ENCODE measurements around the gene LRRIQ3. TPM values are rescaled to one million over a fixed set of nuclear protein-coding genes. Genes with fewer than 3 reads are reported as not detected.

LRRIQ3 gene
- total and polyA plus RNA-seq, 9 of the 15 experiments (the other 6 are each of a cell fraction or from before 2014, with no cell fraction given): 0.27 to 2.8 (median 1.7) TPM

DNA sequence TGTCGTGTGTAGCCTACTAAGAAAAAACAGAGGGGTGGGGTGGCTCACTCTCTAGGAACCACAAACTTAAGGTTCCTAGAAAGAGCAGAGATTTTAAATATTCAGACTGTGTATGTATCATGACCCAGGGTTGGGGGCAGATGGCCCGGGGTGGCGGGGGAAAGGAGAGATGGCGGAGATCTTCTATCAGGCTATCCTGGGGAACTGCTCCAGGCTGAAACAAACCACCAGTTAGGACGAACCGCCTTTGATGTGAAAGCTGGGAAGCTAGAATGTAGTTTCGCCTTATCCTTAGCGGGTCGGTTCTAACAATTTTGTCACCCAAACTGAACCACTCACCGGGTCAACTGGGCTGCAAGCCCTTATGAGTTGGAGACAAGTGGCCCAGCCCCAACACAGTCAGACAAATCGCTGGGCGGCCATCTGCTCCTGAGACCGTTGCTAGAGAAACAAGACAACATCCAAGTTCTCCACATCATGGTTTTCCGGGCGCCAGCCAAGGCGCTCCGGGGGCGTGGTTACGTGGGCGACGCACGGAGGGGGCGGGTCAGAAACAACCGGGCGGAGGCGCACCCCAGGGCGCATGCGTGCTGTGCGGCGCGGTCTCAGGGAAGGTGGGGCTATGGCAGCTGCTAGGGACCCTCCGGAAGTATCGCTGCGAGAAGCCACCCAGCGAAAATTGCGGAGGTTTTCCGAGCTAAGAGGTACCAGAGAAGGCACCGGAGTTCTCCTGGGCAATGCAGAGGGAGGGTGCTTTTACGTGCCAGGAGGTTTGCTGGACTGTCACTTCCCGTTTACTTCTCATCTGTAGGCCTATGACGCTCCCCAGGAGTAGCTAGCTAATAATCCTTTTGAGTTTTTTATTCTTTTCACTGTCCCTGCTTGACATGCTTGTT, at the start of gene LRRIQ3, which contains the start of gene FPGT (continued):
- TF ChIP-seq CCNT2 (IDR thresholded peaks at IDR 0.05; ENCODE audit: borderline replicate concordance, extremely low read depth, insufficient read length, low read depth, low read length) (peak; percentile 52), ZNF282 (CRISPR knock-in tag; IDR thresholded peaks at IDR 0.05) (no peak), LCOR (CRISPR knock-in tag; IDR thresholded peaks at IDR 0.05) (no peak)
- TF ChIP-seq, protein P1, sequence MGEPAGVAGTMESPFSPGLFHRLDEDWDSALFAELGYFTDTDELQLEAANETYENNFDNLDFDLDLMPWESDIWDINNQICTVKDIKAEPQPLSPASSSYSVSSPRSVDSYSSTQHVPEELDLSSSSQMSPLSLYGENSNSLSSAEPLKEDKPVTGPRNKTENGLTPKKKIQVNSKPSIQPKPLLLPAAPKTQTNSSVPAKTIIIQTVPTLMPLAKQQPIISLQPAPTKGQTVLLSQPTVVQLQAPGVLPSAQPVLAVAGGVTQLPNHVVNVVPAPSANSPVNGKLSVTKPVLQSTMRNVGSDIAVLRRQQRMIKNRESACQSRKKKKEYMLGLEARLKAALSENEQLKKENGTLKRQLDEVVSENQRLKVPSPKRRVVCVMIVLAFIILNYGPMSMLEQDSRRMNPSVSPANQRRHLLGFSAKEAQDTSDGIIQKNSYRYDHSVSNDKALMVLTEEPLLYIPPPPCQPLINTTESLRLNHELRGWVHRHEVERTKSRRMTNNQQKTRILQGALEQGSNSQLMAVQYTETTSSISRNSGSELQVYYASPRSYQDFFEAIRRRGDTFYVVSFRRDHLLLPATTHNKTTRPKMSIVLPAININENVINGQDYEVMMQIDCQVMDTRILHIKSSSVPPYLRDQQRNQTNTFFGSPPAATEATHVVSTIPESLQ (CRISPR knock-in tag; IDR thresholded peaks at IDR 0.05): no peak

DNA sequence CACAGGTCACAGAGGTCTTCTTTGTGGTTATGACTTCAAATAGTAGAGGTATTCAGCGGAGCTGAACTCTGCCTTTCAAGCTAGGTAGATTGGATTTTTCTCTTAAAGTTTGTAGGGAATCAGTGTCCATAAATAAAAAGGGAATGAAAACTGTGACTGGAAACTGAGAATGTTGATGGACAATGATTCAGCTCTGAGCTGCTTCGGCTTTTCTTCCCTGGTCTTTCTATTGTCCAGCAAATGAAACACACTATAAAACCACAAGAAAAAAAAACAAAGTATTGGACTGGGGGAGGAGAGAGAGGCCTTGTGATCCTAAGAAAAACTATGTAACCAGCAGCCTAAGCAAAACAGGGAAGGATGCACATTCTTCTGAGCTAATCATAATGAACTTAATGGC, 48.3 kb upstream of the LRRIQ3 start:
- intact Hi-C loops (cut with micrococcal nuclease): no loop called here
- no peak for FAIRE-seq
- POLR2A ChIA-PET: no interaction called here
- Histone ChIP-seq H3K9ac (ENCODE audit: insufficient read depth in 1 of 2, low read depth in 2 of 2, low read length in 2 of 2) (no peak overlapping the region), H3K4me2 (ENCODE audit: insufficient read depth, low read length) (no peak overlapping the region), H3K79me2 (ENCODE audit: control insufficient read depth, insufficient read depth, low read length) (no peaks in the 10 kb centered on the region), H3K27ac (ENCODE audit: extremely low read depth, low read depth, low read length) (no peak overlapping the region), H3K4me3 (no peak overlapping the region), H3K9me3 (replicated peaks; ENCODE audit: control insufficient read depth, insufficient read depth, low read depth, low read length) (no peaks in the 10 kb centered on the region), H4K20me1 (replicated peaks; ENCODE audit: control insufficient read depth, insufficient read depth, low read length) (no peaks in the 10 kb centered on the region), H3K27me3 (ENCODE audit: control insufficient read depth in 2 of 2, insufficient read depth in 2 of 2, low read length in 2 of 2) (no peaks in the 10 kb centered on the region), H3K9me1 (ENCODE audit: control insufficient read depth, insufficient read depth, low read length) (no peaks in the 10 kb centered on the region), H2AFZ (ENCODE audit: low read depth, low read length) (no peak overlapping the region), H3K4me1 (replicated peaks in 1 of 2; ENCODE audit: control insufficient read depth in 2 of 2, insufficient read depth in 2 of 2, low read length in 2 of 2) (no peaks in the 10 kb centered on the region), H3K36me3 (ENCODE audit: control insufficient read depth, insufficient read depth, low read length) (no peaks in the 10 kb centered on the region)
- no TSS peak for BruUV-seq (replicated peaks)
- DNase-seq (ENCODE audit: extremely low read depth in 1 of 4, low spot score in 3 of 4): no peak
- in situ Hi-C loops (cut with MboI): no loop called here
- WGBS (ENCODE audit: insufficient coverage, low coverage, missing lambda C conversion rate): 0% methylated on average over 2 of the region's 2 CpGs
- CTCF ChIA-PET (ENCODE audit: low intra/inter-chr PET ratio): no interaction called here
- no peak for ATAC-seq
- no peak for TF ChIP-seq ZNF212 (CRISPR knock-in tag; IDR thresholded peaks at IDR 0.05)
- no peak for TF ChIP-seq ZEB2 (IDR thresholded peaks at IDR 0.05)
- no peak for TF ChIP-seq ZSCAN32 (CRISPR knock-in tag; IDR thresholded peaks at IDR 0.05)
- TF ChIP-seq ZNF282 (CRISPR knock-in tag; IDR thresholded peaks at IDR 0.05): no peak
- TF ChIP-seq TRIM28 (IDR thresholded peaks at IDR 0.05): no peak
- no peak for TF ChIP-seq XRCC5 (IDR thresholded peaks at IDR 0.05; ENCODE audit: low read depth, low read length)
- no peak for TF ChIP-seq NFATC3 (IDR thresholded peaks at IDR 0.05)
- TF ChIP-seq ZNF184 (CRISPR knock-in tag; IDR thresholded peaks at IDR 0.05): no peak
- TF ChIP-seq, protein P2, sequence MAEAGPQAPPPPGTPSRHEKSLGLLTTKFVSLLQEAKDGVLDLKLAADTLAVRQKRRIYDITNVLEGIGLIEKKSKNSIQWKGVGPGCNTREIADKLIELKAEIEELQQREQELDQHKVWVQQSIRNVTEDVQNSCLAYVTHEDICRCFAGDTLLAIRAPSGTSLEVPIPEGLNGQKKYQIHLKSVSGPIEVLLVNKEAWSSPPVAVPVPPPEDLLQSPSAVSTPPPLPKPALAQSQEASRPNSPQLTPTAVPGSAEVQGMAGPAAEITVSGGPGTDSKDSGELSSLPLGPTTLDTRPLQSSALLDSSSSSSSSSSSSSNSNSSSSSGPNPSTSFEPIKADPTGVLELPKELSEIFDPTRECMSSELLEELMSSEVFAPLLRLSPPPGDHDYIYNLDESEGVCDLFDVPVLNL (CRISPR knock-in tag; IDR thresholded peaks at IDR 0.05; ENCODE audit: low read depth): no peak
- TF ChIP-seq NCOA2 (IDR thresholded peaks at IDR 0.05; ENCODE audit: partially characterized antibody in 2 of 2): no peak
- TF ChIP-seq EZH2 (IDR thresholded peaks at IDR 0.05; ENCODE audit: borderline replicate concordance, low read depth, low read length): no peak
- no peak for TF ChIP-seq HDGF (IDR thresholded peaks at IDR 0.05)
- TF ChIP-seq POU5F1 (IDR thresholded peaks at IDR 0.05; ENCODE audit: borderline replicate concordance, low read depth, low read length, partially characterized antibody): no peak
- no peak for TF ChIP-seq KAT2B (IDR thresholded peaks at IDR 0.05; ENCODE audit: low read depth, low read length)
- TF ChIP-seq, protein P3, sequence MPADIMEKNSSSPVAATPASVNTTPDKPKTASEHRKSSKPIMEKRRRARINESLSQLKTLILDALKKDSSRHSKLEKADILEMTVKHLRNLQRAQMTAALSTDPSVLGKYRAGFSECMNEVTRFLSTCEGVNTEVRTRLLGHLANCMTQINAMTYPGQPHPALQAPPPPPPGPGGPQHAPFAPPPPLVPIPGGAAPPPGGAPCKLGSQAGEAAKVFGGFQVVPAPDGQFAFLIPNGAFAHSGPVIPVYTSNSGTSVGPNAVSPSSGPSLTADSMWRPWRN (IDR thresholded peaks at IDR 0.05; ENCODE audit: low read depth): no peak
- no peak for TF ChIP-seq TCF7L2 (IDR thresholded peaks at IDR 0.05; ENCODE audit: low read depth, low read length)
